Spinal cord (tissue), 10 donors: ENCODE results near the gene TRIM56. TPM values are rescaled to one million over a fixed set of nuclear protein-coding genes. Genes with fewer than 3 reads are reported as not detected.
A peak's percentile ranks its signal among the peaks of the same experiment; 100 is the strongest.
"Not testable (repeated sequence)": the region's sequence is repeated elsewhere in the genome, so short reads cannot be mapped to it uniquely, and the experiment has no call there.

Experiments
- DNase-seq, 6 donors: peaks; one replicate each; pipeline versions ENCODE4 v3.0.0 to v3.0.0-alpha.2; 2013 to 2015; ENCODE audit warnings: low spot score in 6 of 6, low read depth in 4 of 6
- H3K27ac ChIP-seq: one replicate; pipeline ENCODE4 v1.5.1; 2013; ENCODE audit warnings: low read depth, low read length, control low read depth
- H3K27me3 ChIP-seq: one replicate; pipeline ENCODE4 v1.6.1; 2013; ENCODE audit warnings: low read length; ENCODE audit not compliant: control insufficient read depth, insufficient read depth
- H3K36me3 ChIP-seq: one replicate; pipeline ENCODE4 v1.6.1; 2013; ENCODE audit warnings: low read length; ENCODE audit not compliant: control insufficient read depth, insufficient read depth
- H3K4me1 ChIP-seq: one replicate; pipeline ENCODE4 v1.6.1; 2013; ENCODE audit warnings: low read length; ENCODE audit not compliant: control insufficient read depth, insufficient read depth
- H3K4me3 ChIP-seq: one replicate; pipeline ENCODE4 v1.5.1; 2013; ENCODE audit warnings: low read depth, low read length, control low read depth
- H3K9me3 ChIP-seq: one replicate; pipeline ENCODE4 v1.6.1; 2013; ENCODE audit warnings: low read length; ENCODE audit not compliant: control insufficient read depth, insufficient read depth
- WGBS: methylation state at CpG from one replicate; pipeline ENCODE4 v1.1.5; 2013; ENCODE audit warnings: missing lambda C conversion rate; ENCODE audit not compliant: insufficient coverage; 5-methylcytosine and 5-hydroxymethylcytosine counted together
- polyA plus RNA-seq, 2 donors: library from polyadenylated mRNA; unstranded; fragments of 120-200 nt; gene quantifications; one replicate each; pipeline ENCODE4 v1.2.1, GENCODE V29; 2013; ENCODE audit not compliant: insufficient read length in 2 of 2
- total RNA-seq, 2 donors: library from RNA; depleted of rRNA in 1 of 2; stranded (reverse); fragments of 120-200 nt in 1 of 2; fragments of >200 nt in 1 of 2; gene quantifications; one replicate each; pipeline versions ENCODE4 v1.2.3 to v1.2.4, GENCODE V29; 2013 to 2014
- donor health status: healthy.

Gene TRIM56
- total and polyA plus RNA-seq, 4 donors, result 5.6 to 10.9 (median 6.5) TPM

DNA sequence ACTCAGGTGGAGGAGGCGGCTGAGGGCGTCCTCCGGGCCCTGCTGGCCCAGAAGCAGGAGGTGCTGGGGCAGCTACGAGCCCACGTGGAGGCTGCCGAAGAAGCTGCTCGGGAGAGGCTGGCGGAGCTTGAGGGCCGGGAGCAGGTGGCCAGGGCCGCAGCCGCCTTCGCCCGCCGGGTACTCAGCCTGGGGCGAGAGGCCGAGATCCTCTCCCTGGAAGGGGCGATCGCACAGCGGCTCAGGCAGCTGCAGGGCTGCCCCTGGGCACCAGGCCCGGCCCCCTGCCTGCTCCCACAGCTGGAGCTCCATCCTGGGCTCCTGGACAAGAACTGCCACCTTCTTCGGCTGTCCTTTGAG is 2.8 kb downstream of the TRIM56 start:
- DNase-seq, result no peak
- WGBS, result 97% methylated on average over 21 of the region's 21 CpGs
- Histone ChIP-seq H3K9me3 (no peaks in the 10 kb centered on the region), H3K4me3 (no peak overlapping the region), H3K36me3 (peaks cover 27% of the 10 kb centered on the region), H3K4me1 (no peaks in the 10 kb centered on the region), H3K27ac (no peak overlapping the region), H3K27me3 (no peaks in the 10 kb centered on the region)

- Histone ChIP-seq H3K4me1 (no peaks in the 10 kb centered on the region), H3K27me3 (no peaks in the 10 kb centered on the region), H3K27ac (no peak overlapping the region), H3K9me3 (no peaks in the 10 kb centered on the region), H3K4me3 (no peak overlapping the region), H3K36me3 (peaks cover 27% of the 10 kb centered on the region)
- 97% methylated on average over 41 of the region's 41 CpGs for WGBS
- DNase-seq, result no peak
Observed at GRCh38 chr7:101088858-101089529, 3.7 kb downstream of the TRIM56 start.

DNA sequence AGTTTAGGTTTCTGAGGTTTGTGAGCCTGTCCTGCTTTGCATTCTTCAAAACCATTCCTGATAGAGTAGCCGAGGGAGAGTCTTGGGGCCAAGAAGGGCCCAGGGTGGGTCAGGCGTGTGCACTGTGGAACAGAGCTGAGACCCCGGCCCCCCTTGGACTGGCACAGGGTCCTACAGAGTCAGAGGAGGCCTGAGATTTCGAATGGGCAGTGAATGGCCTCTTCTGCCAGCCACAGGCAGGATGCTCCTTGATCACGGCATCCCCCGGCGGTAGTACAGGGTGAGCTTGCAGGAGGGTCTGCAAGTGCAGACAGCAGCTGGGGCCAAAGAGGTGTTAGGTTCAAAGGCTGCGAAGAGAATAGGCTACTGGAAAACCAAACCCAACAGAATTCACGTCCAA is 4.6 kb downstream of the TRIM56 start:
- H3K4me1 ChIP-seq, result no peaks in the 10 kb centered on the region
- H3K4me3 ChIP-seq, result no peak overlapping the region
- 93% methylated on average over 9 of the region's 9 CpGs for WGBS
- no peak overlapping the region for H3K27ac ChIP-seq
- peaks cover 27% of the 10 kb centered on the region for H3K36me3 ChIP-seq
- no peaks in the 10 kb centered on the region for H3K27me3 ChIP-seq
- DNase-seq, result no peak
- no peaks in the 10 kb centered on the region for H3K9me3 ChIP-seq

DNA sequence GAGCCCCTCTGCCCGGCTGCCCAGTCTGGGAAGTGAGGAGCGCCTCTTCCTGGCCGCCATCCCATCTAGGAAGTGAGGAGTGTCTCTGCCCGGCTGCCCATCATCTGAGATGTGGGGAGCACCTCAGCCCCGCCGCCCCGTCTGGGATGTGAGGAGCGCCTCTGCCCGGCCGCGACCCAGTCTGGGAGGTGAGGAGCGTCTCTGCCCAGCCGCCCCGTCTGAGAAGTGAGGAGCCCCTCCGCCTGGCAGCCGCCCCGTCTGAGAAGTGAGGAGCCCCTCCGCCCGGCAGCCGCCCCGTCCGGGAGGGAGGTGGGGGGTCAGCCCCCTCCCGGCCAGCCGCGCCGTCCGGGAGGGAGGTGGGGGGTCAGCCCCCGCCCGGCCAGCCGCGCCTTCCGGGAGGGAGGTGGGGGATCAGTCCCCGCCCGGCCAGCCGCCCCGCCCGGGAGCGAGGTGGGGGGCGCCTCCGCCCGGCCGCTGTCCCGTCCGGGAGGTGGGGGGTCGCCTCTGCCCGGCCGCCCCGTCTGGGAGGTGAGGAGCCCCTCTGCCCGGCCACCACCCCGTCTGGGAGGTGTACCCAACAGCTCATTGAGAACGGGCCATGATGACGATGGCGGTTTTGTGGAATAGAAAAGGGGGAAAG is 7.1 kb downstream of the TRIM56 start:
- not testable (repeated sequence) for H3K27me3 ChIP-seq, H3K4me1 ChIP-seq

GRCh38 chr7:101093906-101094305 is 8.6 kb downstream of the TRIM56 start:
- WGBS, result 92% methylated on average over 2 of the region's 4 CpGs
- Histone ChIP-seq H3K36me3 (peaks cover 6% of the 10 kb centered on the region), H3K27me3 (no peaks in the 10 kb centered on the region), H3K9me3 (no peaks in the 10 kb centered on the region), H3K27ac (no peak overlapping the region), H3K4me1 (no peaks in the 10 kb centered on the region), H3K4me3 (no peak overlapping the region)
- DNase-seq, result peak in 1 of 6 donors; percentile 7

More for the DNA sequence above, 7.1 kb downstream of the TRIM56 start:
- DNase-seq, H3K4me3 ChIP-seq, H3K27ac ChIP-seq, H3K9me3 ChIP-seq: not testable (repeated sequence)
- 96% methylated on average over 24 of the region's 53 CpGs for WGBS
- H3K36me3 ChIP-seq, result peaks cover 22% of the 10 kb centered on the region

DNA sequence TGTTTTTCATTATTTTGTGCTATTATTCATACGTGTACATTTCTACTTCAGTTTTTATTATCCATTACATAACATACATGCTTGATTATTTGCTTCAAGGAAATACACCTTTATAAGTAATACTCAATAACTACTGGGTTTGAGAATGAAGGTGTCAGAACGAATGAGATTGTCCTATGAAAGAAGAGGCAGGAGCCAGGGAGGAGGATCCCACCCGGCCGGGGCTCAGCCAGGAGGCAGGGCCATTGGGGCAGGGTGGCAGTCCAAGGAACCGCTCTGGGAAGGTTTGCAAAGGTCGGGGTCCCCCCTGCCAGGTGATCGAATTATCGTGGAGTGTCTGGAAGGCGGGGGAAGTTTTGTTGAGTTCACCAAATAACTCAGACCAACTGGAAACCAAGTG is 9.1 kb downstream of the TRIM56 start:
- H3K36me3 ChIP-seq, result peaks cover 2% of the 10 kb centered on the region
- 23% methylated on average over 5 of the region's 9 CpGs for WGBS
- no peaks in the 10 kb centered on the region for H3K9me3 ChIP-seq
- H3K4me1 ChIP-seq, result no peaks in the 10 kb centered on the region
- H3K4me3 ChIP-seq, result no peak overlapping the region
- H3K27me3 ChIP-seq, result no peaks in the 10 kb centered on the region
- no peak overlapping the region for H3K27ac ChIP-seq
- no peak for DNase-seq

GRCh38 chr7:101094791-101095375 is 9.6 kb downstream of the TRIM56 start:
- Histone ChIP-seq H3K4me1 (peaks cover 1% of the 10 kb centered on the region), H3K27me3 (no peaks in the 10 kb centered on the region), H3K4me3 (no peak overlapping the region), H3K9me3 (no peaks in the 10 kb centered on the region), H3K36me3 (no peaks in the 10 kb centered on the region), H3K27ac (no peak overlapping the region)
- WGBS, result 32% methylated on average over 9 of the region's 12 CpGs
- DNase-seq, result peak in 1 of 6 donors; percentile 12

DNA sequence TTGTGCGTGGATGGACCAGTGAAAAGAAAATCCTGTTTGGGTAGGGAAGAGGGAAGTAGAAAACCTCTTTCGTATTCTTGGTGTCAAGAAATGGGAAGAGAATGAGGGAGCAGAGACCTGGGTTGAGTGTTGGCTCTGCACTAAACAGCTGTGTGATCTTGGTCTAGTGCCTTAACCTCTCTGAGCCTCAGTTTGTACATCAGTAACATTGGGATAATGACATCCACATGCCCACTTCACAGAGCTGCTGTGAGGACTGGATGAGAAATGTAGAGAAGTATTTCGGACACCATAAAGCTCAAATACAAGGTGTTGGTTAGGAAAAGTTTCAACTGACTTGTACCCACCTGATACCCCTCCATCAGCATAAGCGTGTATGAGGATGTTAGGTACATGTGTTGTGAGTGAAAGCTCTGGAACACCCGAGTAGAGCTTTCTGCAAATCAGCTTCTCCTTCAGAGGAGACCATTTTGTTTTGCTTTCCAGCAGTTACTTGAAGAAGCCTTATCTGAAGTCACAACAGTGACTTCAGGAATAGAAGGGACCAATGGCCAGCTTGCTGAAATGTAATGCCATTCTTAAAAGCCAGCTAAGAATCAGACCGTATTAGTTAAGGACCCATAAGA is 11.2 kb downstream of the TRIM56 start:
- no peaks in the 10 kb centered on the region for H3K36me3 ChIP-seq
- DNase-seq, result no peak
- no peak overlapping the region for H3K27ac ChIP-seq
- H3K27me3 ChIP-seq, result no peaks in the 10 kb centered on the region
- WGBS, result 72% methylated on average over 3 of the region's 6 CpGs
- no peak overlapping the region for H3K4me3 ChIP-seq
- peaks cover 9% of the 10 kb centered on the region for H3K4me1 ChIP-seq
- no peaks in the 10 kb centered on the region for H3K9me3 ChIP-seq

GRCh38 chr7:101096957-101097347 is 11.7 kb downstream of the TRIM56 start:
- Histone ChIP-seq H3K27me3 (no peaks in the 10 kb centered on the region), H3K27ac (no peak overlapping the region), H3K4me1 (peaks cover 9% of the 10 kb centered on the region), H3K36me3 (no peaks in the 10 kb centered on the region), H3K4me3 (no peak overlapping the region), H3K9me3 (no peaks in the 10 kb centered on the region)
- DNase-seq, result no peak
- WGBS, result 91% methylated on average over 4 of the region's 5 CpGs
